GM21737 (cell line): ENCODE data around the gene SAFB.

Experiments
- ATAC-seq: cut with Tn5 transposase; IDR thresholded peaks from one replicate; pipeline ENCODE4 v1.9.1; 2021; ENCODE audit warnings: mild to moderate bottlenecking, moderate library complexity; ENCODE audit not compliant: unreplicated experiment

Gene SAFB

GRCh38 chr19:5664515-5664914, 41.6 kb downstream of the SAFB start:
- ATAC-seq = no peak

GRCh38 chr19:5665781-5666513, 43.1 kb downstream of the SAFB start:
- ATAC-seq = no peak

GRCh38 chr19:5666921-5667610, 44.2 kb downstream of the SAFB start:
- ATAC-seq = no peak

GRCh38 chr19:5667751-5668271, 44.9 kb downstream of the SAFB start:
- ATAC-seq = no peak

- ATAC-seq = no peak
Measured at GRCh38 chr19:5669212-5669611, 46.3 kb downstream of the SAFB start.

- ATAC-seq = no peak
Measured at GRCh38 chr19:5671600-5671999, 48.7 kb downstream of the SAFB start.

- ATAC-seq = no peak
Measured at GRCh38 chr19:5672708-5673459, 50.0 kb downstream of the SAFB start.

- no peak for ATAC-seq
Measured at GRCh38 chr19:5673752-5674151, 50.9 kb downstream of the SAFB start.

GRCh38 chr19:5674714-5675113, 51.8 kb downstream of the SAFB start:
- ATAC-seq = no peak

GRCh38 chr19:5676105-5676771, 53.4 kb downstream of the SAFB start:
- no peak for ATAC-seq

- ATAC-seq = no peak
Measured at GRCh38 chr19:5676772-5677105, 53.9 kb downstream of the SAFB start.

- ATAC-seq = no peak
Measured at GRCh38 chr19:5677136-5677535, 54.3 kb downstream of the SAFB start.

- no peak for ATAC-seq
Measured at GRCh38 chr19:5677580-5677979, 54.7 kb downstream of the SAFB start.

GRCh38 chr19:5678071-5678718, 55.3 kb downstream of the SAFB start:
- ATAC-seq = no peak

- ATAC-seq = no peak
Measured at GRCh38 chr19:5679289-5680083, 56.6 kb downstream of the SAFB start.

GRCh38 chr19:5680084-5680436, 57.2 kb downstream of the SAFB start:
- ATAC-seq = no peak

GRCh38 chr19:5680437-5681368, 57.8 kb downstream of the SAFB start, which contains the start of the genes HSD11B1L and MICOS13:
TSS of gene HSD11B1L (plus strand) at chr19:5681027. CDS start at chr19:5684833, 3,806 bp downstream.
TSS of gene MICOS13 (minus strand) at chr19:5680516. CDS start at chr19:5680486, 30 bp downstream.
- ATAC-seq = peak; percentile 82

- no peak for ATAC-seq
Measured at GRCh38 chr19:5681391-5682106, 58.7 kb downstream of the SAFB start.
